ENCODE results near the gene C13orf42.

- TF ChIP-seq CTCF (IDR thresholded peaks at IDR 0.05 in 2 of 3, conservative IDR thresholded peaks at IDR 0.05 in 1 of 3; ENCODE audit: borderline replicate concordance in 1 of 3, insufficient read depth in 1 of 3, low read depth in 2 of 3, low read length in 2 of 3) = peak; percentile 58 to 65 (median 60); a peak in 5 of 6 replicates
- no peak for TF ChIP-seq SIN3A (IDR thresholded peaks at IDR 0.05; ENCODE audit: low read depth)
- TF ChIP-seq, protein P1, sequence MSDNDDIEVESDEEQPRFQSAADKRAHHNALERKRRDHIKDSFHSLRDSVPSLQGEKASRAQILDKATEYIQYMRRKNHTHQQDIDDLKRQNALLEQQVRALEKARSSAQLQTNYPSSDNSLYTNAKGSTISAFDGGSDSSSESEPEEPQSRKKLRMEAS (IDR thresholded peaks at IDR 0.05) = no peak
- no peak for TF ChIP-seq ZNF274 (IDR thresholded peaks at IDR 0.05; ENCODE audit: low read depth, low read length)
- TF ChIP-seq SP1 (IDR thresholded peaks at IDR 0.05; ENCODE audit: low read depth) = no peak
- TF ChIP-seq, protein P2, sequence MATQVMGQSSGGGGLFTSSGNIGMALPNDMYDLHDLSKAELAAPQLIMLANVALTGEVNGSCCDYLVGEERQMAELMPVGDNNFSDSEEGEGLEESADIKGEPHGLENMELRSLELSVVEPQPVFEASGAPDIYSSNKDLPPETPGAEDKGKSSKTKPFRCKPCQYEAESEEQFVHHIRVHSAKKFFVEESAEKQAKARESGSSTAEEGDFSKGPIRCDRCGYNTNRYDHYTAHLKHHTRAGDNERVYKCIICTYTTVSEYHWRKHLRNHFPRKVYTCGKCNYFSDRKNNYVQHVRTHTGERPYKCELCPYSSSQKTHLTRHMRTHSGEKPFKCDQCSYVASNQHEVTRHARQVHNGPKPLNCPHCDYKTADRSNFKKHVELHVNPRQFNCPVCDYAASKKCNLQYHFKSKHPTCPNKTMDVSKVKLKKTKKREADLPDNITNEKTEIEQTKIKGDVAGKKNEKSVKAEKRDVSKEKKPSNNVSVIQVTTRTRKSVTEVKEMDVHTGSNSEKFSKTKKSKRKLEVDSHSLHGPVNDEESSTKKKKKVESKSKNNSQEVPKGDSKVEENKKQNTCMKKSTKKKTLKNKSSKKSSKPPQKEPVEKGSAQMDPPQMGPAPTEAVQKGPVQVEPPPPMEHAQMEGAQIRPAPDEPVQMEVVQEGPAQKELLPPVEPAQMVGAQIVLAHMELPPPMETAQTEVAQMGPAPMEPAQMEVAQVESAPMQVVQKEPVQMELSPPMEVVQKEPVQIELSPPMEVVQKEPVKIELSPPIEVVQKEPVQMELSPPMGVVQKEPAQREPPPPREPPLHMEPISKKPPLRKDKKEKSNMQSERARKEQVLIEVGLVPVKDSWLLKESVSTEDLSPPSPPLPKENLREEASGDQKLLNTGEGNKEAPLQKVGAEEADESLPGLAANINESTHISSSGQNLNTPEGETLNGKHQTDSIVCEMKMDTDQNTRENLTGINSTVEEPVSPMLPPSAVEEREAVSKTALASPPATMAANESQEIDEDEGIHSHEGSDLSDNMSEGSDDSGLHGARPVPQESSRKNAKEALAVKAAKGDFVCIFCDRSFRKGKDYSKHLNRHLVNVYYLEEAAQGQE (IDR thresholded peaks at IDR 0.05; ENCODE audit: low read depth) = no peak
These were observed 38.0 kb upstream of the C13orf42 start for GRCh38 chr13:51148952-51149573.
